Peyer's patch (tissue), 4 donors: ENCODE results near the gene PAX8.

Experiments used
- POLR2A ChIP-seq, 2 donors: fragments of 450-650 bp; IDR thresholded peaks; one replicate each; pipeline ENCODE4 v1.5.1; 2017; ENCODE audit warnings: antibody characterized with exemption in 2 of 2, mild to moderate bottlenecking in 2 of 2, moderate library complexity in 2 of 2
- TF ChIP-seq, protein P1 (sequence below), 6 experiments: fragments of 450-650 bp in 4 of 6; fragments of 200-600 bp in 2 of 6; sonication (generic) in 1 of 6; IDR thresholded peaks; one replicate each; pipeline ENCODE4 v1.5.1; 2017 to 2019; ENCODE audit warnings: antibody characterized with exemption in 6 of 6, mild to moderate bottlenecking in 3 of 6, moderate library complexity in 1 of 6

DNA sequence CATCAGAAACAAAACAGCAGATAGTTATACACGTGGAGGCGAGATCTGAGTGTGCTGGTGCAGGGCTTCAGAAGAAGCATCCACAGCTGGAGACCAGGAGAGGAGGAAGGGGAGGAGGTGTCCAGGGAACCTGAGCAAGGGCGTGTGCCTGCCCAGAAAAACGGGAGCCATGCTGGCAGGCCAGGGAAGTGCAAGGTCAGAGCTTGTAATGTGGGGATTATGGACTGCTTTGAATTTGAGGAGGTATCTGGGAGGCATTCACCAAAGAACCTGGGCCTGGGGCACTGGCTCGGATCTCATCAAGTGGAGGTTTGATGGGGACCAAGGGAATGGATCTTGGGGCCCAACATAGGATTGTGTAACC lies 92.3 kb downstream of the PAX8 start:
- TF ChIP-seq POLR2A (IDR thresholded peaks at IDR 0.05), result no peak
- TF ChIP-seq, protein P1, sequence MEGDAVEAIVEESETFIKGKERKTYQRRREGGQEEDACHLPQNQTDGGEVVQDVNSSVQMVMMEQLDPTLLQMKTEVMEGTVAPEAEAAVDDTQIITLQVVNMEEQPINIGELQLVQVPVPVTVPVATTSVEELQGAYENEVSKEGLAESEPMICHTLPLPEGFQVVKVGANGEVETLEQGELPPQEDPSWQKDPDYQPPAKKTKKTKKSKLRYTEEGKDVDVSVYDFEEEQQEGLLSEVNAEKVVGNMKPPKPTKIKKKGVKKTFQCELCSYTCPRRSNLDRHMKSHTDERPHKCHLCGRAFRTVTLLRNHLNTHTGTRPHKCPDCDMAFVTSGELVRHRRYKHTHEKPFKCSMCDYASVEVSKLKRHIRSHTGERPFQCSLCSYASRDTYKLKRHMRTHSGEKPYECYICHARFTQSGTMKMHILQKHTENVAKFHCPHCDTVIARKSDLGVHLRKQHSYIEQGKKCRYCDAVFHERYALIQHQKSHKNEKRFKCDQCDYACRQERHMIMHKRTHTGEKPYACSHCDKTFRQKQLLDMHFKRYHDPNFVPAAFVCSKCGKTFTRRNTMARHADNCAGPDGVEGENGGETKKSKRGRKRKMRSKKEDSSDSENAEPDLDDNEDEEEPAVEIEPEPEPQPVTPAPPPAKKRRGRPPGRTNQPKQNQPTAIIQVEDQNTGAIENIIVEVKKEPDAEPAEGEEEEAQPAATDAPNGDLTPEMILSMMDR (IDR thresholded peaks at IDR 0.05), result no peak
